HG03565 (cell line): ENCODE measurements around the gene KHSRP.

Source experiments
- ATAC-seq: cut with Tn5 transposase; IDR thresholded peaks from one replicate; pipeline ENCODE4 v1.9.1; 2021; ENCODE audit warnings: mild to moderate bottlenecking, moderate library complexity; ENCODE audit not compliant: unreplicated experiment

Gene KHSRP

GRCh38 chr19:6424195-6424938 is at the start of gene KHSRP:
TSS of gene KHSRP (minus strand) at chr19:6424811. CDS start at chr19:6424701, 110 bp downstream.
- no peak for ATAC-seq

GRCh38 chr19:6473647-6474046 is 49.0 kb upstream of the KHSRP start:
- no peak for ATAC-seq

- ATAC-seq: no peak
Measured at GRCh38 chr19:6472713-6473112, 48.1 kb upstream of the KHSRP start.

GRCh38 chr19:6471076-6471475 is 46.5 kb upstream of the KHSRP start:
- no peak for ATAC-seq

GRCh38 chr19:6470173-6470572 is 45.6 kb upstream of the KHSRP start:
- no peak for ATAC-seq

- ATAC-seq: no peak
Measured at GRCh38 chr19:6467384-6467783, 42.8 kb upstream of the KHSRP start.

GRCh38 chr19:6466526-6467248 is 42.1 kb upstream of the KHSRP start:
- ATAC-seq: no peak

- no peak for ATAC-seq
Measured at GRCh38 chr19:6465663-6466062, 41.1 kb upstream of the KHSRP start.

- no peak for ATAC-seq
Measured at GRCh38 chr19:6465006-6465405, 40.4 kb upstream of the KHSRP start.

- ATAC-seq: no peak
Measured at GRCh38 chr19:6464070-6464873, 39.7 kb upstream of the KHSRP start, which contains the start of gene CRB3. TSS of gene CRB3 (plus strand) at chr19:6464271. CDS start at chr19:6464702, 431 bp downstream.

- peak; percentile 61 for ATAC-seq
Measured at GRCh38 chr19:6460099-6460884, 35.7 kb upstream of the KHSRP start.

GRCh38 chr19:6459262-6460098 is 34.9 kb upstream of the KHSRP start, which contains the start of gene SLC25A23:
TSS of gene SLC25A23 (minus strand) at chr19:6459792. CDS start at chr19:6459628, 164 bp downstream.
- ATAC-seq: no peak

GRCh38 chr19:6458695-6459261 is 34.2 kb upstream of the KHSRP start:
- ATAC-seq: no peak

- no peak for ATAC-seq
Measured at GRCh38 chr19:6457958-6458694, 33.5 kb upstream of the KHSRP start.

GRCh38 chr19:6455924-6456323 is 31.3 kb upstream of the KHSRP start:
- ATAC-seq: no peak

- no peak for ATAC-seq
Measured at GRCh38 chr19:6453951-6454565, 29.4 kb upstream of the KHSRP start.

GRCh38 chr19:6452899-6453298 is 28.3 kb upstream of the KHSRP start:
- no peak for ATAC-seq

- no peak for ATAC-seq
Measured at GRCh38 chr19:6452223-6452614, 27.6 kb upstream of the KHSRP start.
